GM12878 (cell line): Measurements from ENCODE around the gene STARD5. TPM values are rescaled to one million over a fixed set of nuclear protein-coding genes. Genes with fewer than 3 reads are reported as not detected.

Source experiments
- BRCA1 ChIP-seq: IDR thresholded peaks from 2 replicates; pipeline ENCODE4 v1.6.1; 2011; ENCODE audit warnings: low read depth, low read length, improper control_type of control experiment
- CHD2 ChIP-seq: IDR thresholded peaks from 2 replicates; pipeline ENCODE4 v1.6.1; 2011; ENCODE audit warnings: low read depth, low read length, improper control_type of control experiment, borderline replicate concordance
- ETV6 ChIP-seq, 2 experiments: fragments of 450-650 bp in 1 of 2; IDR thresholded peaks in 1 of 2; conservative IDR thresholded peaks in 1 of 2; 2 replicates each; pipeline ENCODE4 v1.6.1; 2014; ENCODE audit warnings: antibody characterized with exemption in 1 of 2, borderline replicate concordance in 1 of 2, low read depth in 1 of 2, mild to moderate bottlenecking in 1 of 2, moderate library complexity in 1 of 2
- GABPA ChIP-seq: IDR thresholded peaks from 2 replicates; pipeline ENCODE4 v1.6.1; 2014; ENCODE audit warnings: antibody characterized with exemption, low read depth, mild to moderate bottlenecking, inconsistent platforms
- MTA2 ChIP-seq: fragments of 450-650 bp; IDR thresholded peaks from 2 replicates; pipeline ENCODE4 v1.6.1; 2016; ENCODE audit warnings: low read depth, mild to moderate bottlenecking, moderate library complexity
- MXI1 ChIP-seq: fragments of 150-350 bp; IDR thresholded peaks from 2 replicates; pipeline ENCODE4 v1.6.1; 2011; ENCODE audit warnings: low read depth, mild to moderate bottlenecking, inconsistent platforms, low read length, improper control_type of control experiment
- NFYB ChIP-seq: IDR thresholded peaks from 2 replicates; pipeline ENCODE4 v1.6.1; 2011; ENCODE audit warnings: low read depth, mild to moderate bottlenecking, low read length, improper control_type of control experiment, moderate library complexity; ENCODE audit not compliant: insufficient read depth
- RBBP5 ChIP-seq: fragments of 200-600 bp; sonication (generic); conservative IDR thresholded peaks from 2 replicates; pipeline ENCODE4 v1.6.1; 2016
- SUPT20H ChIP-seq: IDR thresholded peaks from 2 replicates; pipeline ENCODE4 v1.6.1; 2011; ENCODE audit warnings: low read depth, mild to moderate bottlenecking, low read length, moderate library complexity, borderline replicate concordance; ENCODE audit not compliant: control insufficient read depth
- TCF7 ChIP-seq: IDR thresholded peaks from 2 replicates; pipeline ENCODE4 v1.6.1; 2014; ENCODE audit warnings: antibody characterized with exemption, borderline replicate concordance
- YY1 ChIP-seq: IDR thresholded peaks from 2 replicates; pipeline ENCODE4 v1.6.1; 2011; ENCODE audit warnings: low read depth, mild to moderate bottlenecking, low read length
- polyA plus RNA-seq, 11 experiments: library from polyadenylated mRNA; depleted of rRNA in 4 of 11; unstranded in 6 of 11; stranded (reverse) in 5 of 11; fragments of >200 nt; fragmentation: Nextera tagmentation in 4 of 11; fragmentation: Illumina TruSeq in 1 of 11; extraction: Ambion mirVana in 4 of 11; extraction: Trizol in 1 of 11; gene quantifications; 1 replicate in 1 of 11; 2 replicates in 10 of 11; pipeline versions ENCODE4 v1.2.1 to v1.2.3, GENCODE V29; 2011 to 2016; ENCODE audit warnings: inconsistent platforms in 2 of 11, missing spikeins in 2 of 11, low read depth in 1 of 11
- total RNA-seq, 4 experiments: library from RNA; depleted of rRNA in 3 of 4; stranded (reverse); fragments of >200 nt in 3 of 4; fragmentation: Illumina TruSeq in 1 of 4; extraction: Trizol in 1 of 4; gene quantifications; 2 replicates each; pipeline versions ENCODE4 v1.2.1 to v1.2.3, GENCODE V29; 2013 to 2021
- TF ChIP-seq, protein P1 (sequence below): fragments of 450-650 bp; formaldehyde crosslinking; IDR thresholded peaks from 2 replicates; pipeline ENCODE4 v1.5.0; 2022; ENCODE audit warnings: mild to moderate bottlenecking, missing genetic modification characterization
- TF ChIP-seq, protein P2 (sequence below): fragments of 450-650 bp; IDR thresholded peaks from 2 replicates; pipeline ENCODE4 v1.6.1; 2017; ENCODE audit warnings: low read depth, mild to moderate bottlenecking, moderate library complexity
- TF ChIP-seq, protein P3 (sequence below): fragments of 450-650 bp; IDR thresholded peaks from 2 replicates; pipeline ENCODE4 v1.6.1; 2016; ENCODE audit warnings: mild to moderate bottlenecking
- TF ChIP-seq, protein P4 (sequence below), 3 experiments: IDR thresholded peaks in 2 of 3; conservative IDR thresholded peaks in 1 of 3; 2 replicates each; pipeline ENCODE4 v1.5.1; 2011; ENCODE audit warnings: low read depth in 3 of 3, low read length in 3 of 3, mild to moderate bottlenecking in 3 of 3, control low read depth in 2 of 3, moderate library complexity in 2 of 3, inconsistent platforms in 1 of 3, mixed read lengths in 1 of 3; ENCODE audit not compliant: control insufficient read depth in 2 of 3, insufficient read depth in 1 of 3; ENCODE audit errors: extremely low read depth in 1 of 3
- TF ChIP-seq, protein P5 (sequence below): fragments of 450-650 bp; IDR thresholded peaks from 2 replicates; pipeline ENCODE4 v1.6.1; 2017; ENCODE audit warnings: mild to moderate bottlenecking, moderate library complexity

Gene STARD5
- total and polyA plus RNA-seq, 10 of the 15 experiments (the other 5 are each of a cell fraction or from before 2014, with no cell fraction given) = 2.3 to 9.4 (median 4.7) TPM

DNA sequence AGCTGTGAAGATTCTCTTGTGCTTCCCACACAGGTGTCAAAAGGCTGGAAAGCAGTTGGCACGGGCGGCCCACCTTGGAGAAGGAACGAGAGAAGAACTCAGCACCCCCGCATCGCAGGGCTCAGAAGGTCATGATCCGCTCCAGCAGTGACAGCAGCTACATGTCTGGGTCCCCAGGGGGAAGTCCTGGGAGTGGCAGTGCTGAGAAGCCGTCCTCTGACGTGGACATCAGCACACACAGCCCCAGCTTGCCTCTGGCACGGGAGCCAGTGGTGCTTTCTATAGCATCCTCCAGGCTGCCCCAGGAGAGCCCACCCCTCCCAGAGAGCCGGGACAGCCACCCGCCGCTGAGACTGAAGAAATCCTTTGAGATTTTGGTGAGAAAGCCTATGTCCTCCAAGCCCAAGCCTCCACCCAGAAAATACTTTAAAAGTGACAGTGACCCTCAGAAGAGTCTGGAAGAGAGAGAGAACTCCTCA, 31.4 kb downstream of the STARD5 start (continued):
- TF ChIP-seq BRCA1 = no peak
- peak; percentile 68 for TF ChIP-seq CHD2
- peak; percentile 52; the same call in 1 of the 2 replicates for TF ChIP-seq MXI1
- TF ChIP-seq, protein P1, sequence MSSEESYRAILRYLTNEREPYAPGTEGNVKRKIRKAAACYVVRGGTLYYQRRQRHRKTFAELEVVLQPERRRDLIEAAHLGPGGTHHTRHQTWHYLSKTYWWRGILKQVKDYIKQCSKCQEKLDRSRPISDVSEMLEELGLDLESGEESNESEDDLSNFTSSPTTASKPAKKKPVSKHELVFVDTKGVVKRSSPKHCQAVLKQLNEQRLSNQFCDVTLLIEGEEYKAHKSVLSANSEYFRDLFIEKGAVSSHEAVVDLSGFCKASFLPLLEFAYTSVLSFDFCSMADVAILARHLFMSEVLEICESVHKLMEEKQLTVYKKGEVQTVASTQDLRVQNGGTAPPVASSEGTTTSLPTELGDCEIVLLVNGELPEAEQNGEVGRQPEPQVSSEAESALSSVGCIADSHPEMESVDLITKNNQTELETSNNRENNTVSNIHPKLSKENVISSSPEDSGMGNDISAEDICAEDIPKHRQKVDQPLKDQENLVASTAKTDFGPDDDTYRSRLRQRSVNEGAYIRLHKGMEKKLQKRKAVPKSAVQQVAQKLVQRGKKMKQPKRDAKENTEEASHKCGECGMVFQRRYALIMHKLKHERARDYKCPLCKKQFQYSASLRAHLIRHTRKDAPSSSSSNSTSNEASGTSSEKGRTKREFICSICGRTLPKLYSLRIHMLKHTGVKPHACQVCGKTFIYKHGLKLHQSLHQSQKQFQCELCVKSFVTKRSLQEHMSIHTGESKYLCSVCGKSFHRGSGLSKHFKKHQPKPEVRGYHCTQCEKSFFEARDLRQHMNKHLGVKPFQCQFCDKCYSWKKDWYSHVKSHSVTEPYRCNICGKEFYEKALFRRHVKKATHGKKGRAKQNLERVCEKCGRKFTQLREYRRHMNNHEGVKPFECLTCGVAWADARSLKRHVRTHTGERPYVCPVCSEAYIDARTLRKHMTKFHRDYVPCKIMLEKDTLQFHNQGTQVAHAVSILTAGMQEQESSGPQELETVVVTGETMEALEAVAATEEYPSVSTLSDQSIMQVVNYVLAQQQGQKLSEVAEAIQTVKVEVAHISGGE (CRISPR knock-in tag) = no peak
- no peak for TF ChIP-seq RBBP5
- TF ChIP-seq GABPA = no peak
- TF ChIP-seq, protein P2, sequence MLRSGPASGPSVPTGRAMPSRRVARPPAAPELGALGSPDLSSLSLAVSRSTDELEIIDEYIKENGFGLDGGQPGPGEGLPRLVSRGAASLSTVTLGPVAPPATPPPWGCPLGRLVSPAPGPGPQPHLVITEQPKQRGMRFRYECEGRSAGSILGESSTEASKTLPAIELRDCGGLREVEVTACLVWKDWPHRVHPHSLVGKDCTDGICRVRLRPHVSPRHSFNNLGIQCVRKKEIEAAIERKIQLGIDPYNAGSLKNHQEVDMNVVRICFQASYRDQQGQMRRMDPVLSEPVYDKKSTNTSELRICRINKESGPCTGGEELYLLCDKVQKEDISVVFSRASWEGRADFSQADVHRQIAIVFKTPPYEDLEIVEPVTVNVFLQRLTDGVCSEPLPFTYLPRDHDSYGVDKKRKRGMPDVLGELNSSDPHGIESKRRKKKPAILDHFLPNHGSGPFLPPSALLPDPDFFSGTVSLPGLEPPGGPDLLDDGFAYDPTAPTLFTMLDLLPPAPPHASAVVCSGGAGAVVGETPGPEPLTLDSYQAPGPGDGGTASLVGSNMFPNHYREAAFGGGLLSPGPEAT = peak; percentile 80
- TF ChIP-seq NFYB = no peak
- no peak for TF ChIP-seq TCF7
- TF ChIP-seq, protein P3, sequence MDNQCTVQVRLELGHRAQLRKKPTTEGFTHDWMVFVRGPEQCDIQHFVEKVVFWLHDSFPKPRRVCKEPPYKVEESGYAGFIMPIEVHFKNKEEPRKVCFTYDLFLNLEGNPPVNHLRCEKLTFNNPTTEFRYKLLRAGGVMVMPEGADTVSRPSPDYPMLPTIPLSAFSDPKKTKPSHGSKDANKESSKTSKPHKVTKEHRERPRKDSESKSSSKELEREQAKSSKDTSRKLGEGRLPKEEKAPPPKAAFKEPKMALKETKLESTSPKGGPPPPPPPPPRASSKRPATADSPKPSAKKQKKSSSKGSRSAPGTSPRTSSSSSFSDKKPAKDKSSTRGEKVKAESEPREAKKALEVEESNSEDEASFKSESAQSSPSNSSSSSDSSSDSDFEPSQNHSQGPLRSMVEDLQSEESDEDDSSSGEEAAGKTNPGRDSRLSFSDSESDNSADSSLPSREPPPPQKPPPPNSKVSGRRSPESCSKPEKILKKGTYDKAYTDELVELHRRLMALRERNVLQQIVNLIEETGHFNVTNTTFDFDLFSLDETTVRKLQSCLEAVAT = peak; percentile 30; the same call in 1 of the 2 replicates
- TF ChIP-seq, protein P4, sequence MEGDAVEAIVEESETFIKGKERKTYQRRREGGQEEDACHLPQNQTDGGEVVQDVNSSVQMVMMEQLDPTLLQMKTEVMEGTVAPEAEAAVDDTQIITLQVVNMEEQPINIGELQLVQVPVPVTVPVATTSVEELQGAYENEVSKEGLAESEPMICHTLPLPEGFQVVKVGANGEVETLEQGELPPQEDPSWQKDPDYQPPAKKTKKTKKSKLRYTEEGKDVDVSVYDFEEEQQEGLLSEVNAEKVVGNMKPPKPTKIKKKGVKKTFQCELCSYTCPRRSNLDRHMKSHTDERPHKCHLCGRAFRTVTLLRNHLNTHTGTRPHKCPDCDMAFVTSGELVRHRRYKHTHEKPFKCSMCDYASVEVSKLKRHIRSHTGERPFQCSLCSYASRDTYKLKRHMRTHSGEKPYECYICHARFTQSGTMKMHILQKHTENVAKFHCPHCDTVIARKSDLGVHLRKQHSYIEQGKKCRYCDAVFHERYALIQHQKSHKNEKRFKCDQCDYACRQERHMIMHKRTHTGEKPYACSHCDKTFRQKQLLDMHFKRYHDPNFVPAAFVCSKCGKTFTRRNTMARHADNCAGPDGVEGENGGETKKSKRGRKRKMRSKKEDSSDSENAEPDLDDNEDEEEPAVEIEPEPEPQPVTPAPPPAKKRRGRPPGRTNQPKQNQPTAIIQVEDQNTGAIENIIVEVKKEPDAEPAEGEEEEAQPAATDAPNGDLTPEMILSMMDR (IDR thresholded peaks at IDR 0.05 in 2 of 3, conservative IDR thresholded peaks at IDR 0.05 in 1 of 3; ENCODE audit: control insufficient read depth in 2 of 3, extremely low read depth in 1 of 3, insufficient read depth in 1 of 3, low read depth in 3 of 3, low read length in 3 of 3) = no peak
- TF ChIP-seq, protein P5, sequence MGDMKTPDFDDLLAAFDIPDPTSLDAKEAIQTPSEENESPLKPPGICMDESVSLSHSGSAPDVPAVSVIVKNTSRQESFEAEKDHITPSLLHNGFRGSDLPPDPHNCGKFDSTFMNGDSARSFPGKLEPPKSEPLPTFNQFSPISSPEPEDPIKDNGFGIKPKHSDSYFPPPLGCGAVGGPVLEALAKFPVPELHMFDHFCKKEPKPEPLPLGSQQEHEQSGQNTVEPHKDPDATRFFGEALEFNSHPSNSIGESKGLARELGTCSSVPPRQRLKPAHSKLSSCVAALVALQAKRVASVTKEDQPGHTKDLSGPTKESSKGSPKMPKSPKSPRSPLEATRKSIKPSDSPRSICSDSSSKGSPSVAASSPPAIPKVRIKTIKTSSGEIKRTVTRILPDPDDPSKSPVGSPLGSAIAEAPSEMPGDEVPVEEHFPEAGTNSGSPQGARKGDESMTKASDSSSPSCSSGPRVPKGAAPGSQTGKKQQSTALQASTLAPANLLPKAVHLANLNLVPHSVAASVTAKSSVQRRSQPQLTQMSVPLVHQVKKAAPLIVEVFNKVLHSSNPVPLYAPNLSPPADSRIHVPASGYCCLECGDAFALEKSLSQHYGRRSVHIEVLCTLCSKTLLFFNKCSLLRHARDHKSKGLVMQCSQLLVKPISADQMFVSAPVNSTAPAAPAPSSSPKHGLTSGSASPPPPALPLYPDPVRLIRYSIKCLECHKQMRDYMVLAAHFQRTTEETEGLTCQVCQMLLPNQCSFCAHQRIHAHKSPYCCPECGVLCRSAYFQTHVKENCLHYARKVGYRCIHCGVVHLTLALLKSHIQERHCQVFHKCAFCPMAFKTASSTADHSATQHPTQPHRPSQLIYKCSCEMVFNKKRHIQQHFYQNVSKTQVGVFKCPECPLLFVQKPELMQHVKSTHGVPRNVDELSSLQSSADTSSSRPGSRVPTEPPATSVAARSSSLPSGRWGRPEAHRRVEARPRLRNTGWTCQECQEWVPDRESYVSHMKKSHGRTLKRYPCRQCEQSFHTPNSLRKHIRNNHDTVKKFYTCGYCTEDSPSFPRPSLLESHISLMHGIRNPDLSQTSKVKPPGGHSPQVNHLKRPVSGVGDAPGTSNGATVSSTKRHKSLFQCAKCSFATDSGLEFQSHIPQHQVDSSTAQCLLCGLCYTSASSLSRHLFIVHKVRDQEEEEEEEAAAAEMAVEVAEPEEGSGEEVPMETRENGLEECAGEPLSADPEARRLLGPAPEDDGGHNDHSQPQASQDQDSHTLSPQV = no peak
- no peak; the same call in 1 of the 2 replicates for TF ChIP-seq YY1
- peak; percentile 44 for TF ChIP-seq MTA2
- no peak for TF ChIP-seq ETV6 (conservative IDR thresholded peaks at IDR 0.05 in 1 of 2, IDR thresholded peaks at IDR 0.05 in 1 of 2; ENCODE audit: borderline replicate concordance in 1 of 2, low read depth in 1 of 2)
- no peak for TF ChIP-seq SUPT20H
